Epithelial cell of esophagus (primary cell): ENCODE data around the gene SQOR.

ENCODE experiments used
- DNase-seq: peaks from one replicate; pipeline ENCODE4 v3.0.0; 2010; ENCODE audit warnings: low read depth
- H3K4me3 ChIP-seq: 2 replicates; pipeline ENCODE4 v1.5.1; 2011; ENCODE audit warnings: mild to moderate bottlenecking, low read length, control low read depth
- TF ChIP-seq, protein P1 (sequence below): IDR thresholded peaks from 2 replicates; pipeline ENCODE4 v1.5.1; 2011; ENCODE audit warnings: low read depth, mild to moderate bottlenecking, low read length, control low read depth, inconsistent platforms; ENCODE audit not compliant: insufficient read depth; ENCODE audit errors: missing control alignments

SQOR gene

DNA sequence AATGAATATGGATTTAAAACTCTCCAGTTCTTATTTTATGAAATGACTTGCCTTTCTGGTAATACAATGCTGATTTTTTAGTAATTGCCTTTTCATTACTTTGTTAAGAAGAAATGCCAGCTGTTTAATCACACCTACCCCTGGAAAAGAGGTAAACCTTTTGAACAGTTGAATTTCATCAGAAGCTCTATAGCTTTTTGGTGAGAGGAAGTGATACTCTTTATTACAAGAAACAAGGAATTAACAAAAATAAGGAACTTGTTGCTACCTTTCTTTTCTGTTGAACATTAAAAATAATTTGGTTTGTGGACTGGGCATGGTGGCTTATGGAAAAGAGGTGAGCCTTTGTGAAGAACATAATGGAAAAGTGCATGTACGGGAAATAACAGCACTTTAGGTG is 28.0 kb upstream of the SQOR start:
- TF ChIP-seq, protein P1, sequence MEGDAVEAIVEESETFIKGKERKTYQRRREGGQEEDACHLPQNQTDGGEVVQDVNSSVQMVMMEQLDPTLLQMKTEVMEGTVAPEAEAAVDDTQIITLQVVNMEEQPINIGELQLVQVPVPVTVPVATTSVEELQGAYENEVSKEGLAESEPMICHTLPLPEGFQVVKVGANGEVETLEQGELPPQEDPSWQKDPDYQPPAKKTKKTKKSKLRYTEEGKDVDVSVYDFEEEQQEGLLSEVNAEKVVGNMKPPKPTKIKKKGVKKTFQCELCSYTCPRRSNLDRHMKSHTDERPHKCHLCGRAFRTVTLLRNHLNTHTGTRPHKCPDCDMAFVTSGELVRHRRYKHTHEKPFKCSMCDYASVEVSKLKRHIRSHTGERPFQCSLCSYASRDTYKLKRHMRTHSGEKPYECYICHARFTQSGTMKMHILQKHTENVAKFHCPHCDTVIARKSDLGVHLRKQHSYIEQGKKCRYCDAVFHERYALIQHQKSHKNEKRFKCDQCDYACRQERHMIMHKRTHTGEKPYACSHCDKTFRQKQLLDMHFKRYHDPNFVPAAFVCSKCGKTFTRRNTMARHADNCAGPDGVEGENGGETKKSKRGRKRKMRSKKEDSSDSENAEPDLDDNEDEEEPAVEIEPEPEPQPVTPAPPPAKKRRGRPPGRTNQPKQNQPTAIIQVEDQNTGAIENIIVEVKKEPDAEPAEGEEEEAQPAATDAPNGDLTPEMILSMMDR = no peak

DNA sequence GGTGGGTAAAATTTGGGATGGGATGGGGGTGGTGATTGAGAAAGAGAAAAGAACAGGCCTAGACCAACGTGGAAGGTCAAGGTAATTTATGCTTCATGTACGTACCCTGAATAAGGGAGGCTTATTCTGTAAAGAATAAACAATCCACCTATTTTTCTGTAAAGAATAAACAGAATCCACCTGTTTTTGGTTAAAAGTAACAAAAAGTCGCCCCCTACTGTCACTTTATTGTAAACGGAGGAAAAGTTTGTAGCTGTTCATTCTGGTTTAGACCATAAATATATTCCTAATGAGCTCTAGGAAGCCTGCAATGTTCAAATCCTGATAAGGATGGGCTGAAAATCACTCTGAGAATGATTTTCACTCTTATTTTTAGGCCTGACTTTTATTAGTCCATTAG is 23.5 kb upstream of the SQOR start:
- peak; percentile 27 for DNase-seq
- H3K4me3 ChIP-seq = no peak overlapping the region
- TF ChIP-seq, protein P1 = no peak

More for the DNA sequence above, 28.0 kb upstream of the SQOR start:
- H3K4me3 ChIP-seq = no peak overlapping the region
- DNase-seq = no peak

DNA sequence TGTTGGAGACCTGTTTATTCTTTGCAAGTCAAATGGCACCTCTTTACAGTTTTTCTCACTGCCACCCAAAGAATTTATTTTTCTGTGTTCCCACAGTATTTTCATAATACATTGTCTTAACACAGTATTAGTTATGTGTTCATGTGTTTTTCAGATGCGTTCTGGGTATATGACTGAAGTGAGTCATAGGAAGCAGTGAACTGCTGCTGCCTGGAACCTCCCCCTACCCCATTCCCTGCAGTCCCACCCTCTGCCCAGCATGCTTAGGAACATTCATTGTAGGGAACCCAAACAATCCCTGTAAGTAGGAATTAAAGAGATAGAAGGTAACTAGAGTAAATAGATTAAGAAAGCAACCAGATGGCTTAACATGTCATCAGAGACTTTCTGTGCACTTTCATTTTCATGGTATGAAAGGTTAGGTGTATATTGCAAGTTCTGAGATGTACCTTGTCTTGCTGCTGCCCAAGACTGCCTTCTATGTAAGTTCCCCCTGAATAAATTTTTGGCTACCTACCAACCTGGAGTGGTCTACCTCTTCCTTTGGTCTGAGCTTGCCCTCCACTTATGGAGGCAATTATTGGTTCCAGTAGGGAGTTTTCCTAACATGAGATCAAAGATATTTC is 21.9 kb upstream of the SQOR start:
- no peak overlapping the region for H3K4me3 ChIP-seq
- TF ChIP-seq, protein P1 = no peak
- peak; percentile 45 for DNase-seq

GRCh38 chr15:45616901-45617323 is 17.9 kb upstream of the SQOR start:
- H3K4me3 ChIP-seq = no peak overlapping the region
- DNase-seq = peak; percentile 87
- TF ChIP-seq, protein P1 = no peak

DNA sequence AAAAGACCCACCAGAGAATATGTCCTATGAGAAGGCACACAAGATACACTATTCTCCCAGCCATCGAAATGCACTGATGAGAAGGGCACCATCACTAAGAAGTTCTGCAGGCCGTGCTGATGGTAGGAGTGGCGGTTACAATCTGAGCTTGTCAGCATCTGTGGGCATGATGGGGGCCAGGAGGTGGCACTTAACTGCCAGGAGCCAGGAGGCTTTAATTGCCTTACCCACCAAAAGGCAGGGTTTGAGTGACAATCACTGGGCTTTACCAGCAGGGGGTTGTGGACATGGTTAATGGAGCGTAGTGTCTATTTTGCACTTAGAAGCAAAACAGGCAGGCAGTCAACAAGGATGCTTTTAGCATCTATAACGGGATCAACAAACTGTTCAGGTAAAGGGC is 16.0 kb upstream of the SQOR start:
- no peak overlapping the region for H3K4me3 ChIP-seq
- no peak for DNase-seq
- TF ChIP-seq, protein P1 = no peak

GRCh38 chr15:45628136-45628535 is 6.7 kb upstream of the SQOR start:
- H3K4me3 ChIP-seq = no peak overlapping the region
- TF ChIP-seq, protein P1 = no peak
- DNase-seq = no peak

DNA sequence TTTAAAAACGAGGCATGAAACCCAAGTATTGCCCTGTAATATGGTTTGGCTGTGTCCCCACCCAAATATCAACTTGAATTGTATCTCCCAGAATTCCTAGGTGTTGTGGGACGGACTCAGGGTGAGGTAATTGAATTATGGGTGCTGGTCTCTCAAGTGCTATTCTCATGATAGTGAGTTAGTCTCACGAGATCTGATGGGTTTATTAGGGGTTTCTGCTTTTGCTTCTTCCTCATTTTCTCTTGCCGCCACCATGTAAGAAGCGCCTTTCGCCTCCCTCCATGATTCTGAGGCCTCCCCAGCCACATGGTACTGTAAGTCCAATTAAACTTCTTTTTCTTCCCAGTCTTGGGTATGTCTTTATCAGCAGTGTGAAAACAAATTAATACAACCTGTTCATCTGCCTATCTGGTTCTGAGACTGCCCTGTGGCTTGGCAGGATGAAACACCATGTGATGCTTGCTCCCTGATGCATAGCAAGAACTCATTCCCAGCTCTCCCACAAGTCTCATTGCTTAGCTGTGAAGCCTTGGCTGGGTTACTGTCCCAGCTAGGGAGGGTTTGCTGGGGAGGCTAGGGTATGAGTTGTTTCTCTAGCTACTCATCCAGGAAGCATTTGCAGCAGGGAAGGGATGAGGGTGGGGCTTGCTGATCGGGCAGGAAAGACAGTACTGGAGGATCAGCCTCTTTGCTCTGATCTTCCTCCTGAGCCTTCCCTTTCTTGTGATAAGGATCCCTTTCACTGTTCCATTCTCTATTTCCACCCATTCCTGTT is 3.7 kb upstream of the SQOR start:
- H3K4me3 ChIP-seq = peak overlapping the region; percentile 37
- TF ChIP-seq, protein P1 = no peak
- DNase-seq = peak; percentile 98
